Neutrophil (primary cell): ENCODE results near the gene SLC22A5.

Experiments
- H3K27ac ChIP-seq: fragments of 200-600 bp; sonication (generic); 2 replicates; pipeline ENCODE4 v1.5.1; 2016; ENCODE audit warnings: mild to moderate bottlenecking, moderate library complexity
- H3K27me3 ChIP-seq: fragments of 200-600 bp; sonication (generic); 2 replicates; pipeline ENCODE4 v1.6.0; 2016; ENCODE audit warnings: mild to moderate bottlenecking
- H3K36me3 ChIP-seq: fragments of 200-600 bp; sonication (generic); 2 replicates; pipeline ENCODE4 v1.5.1; 2017
- H3K4me1 ChIP-seq, 2 experiments: fragments of 200-600 bp in 1 of 2; sonication (generic) in 1 of 2; 1 replicate in 1 of 2; 2 replicates in 1 of 2; pipeline versions ENCODE4 v1.5.1 to v1.6.1; 2013 to 2016; ENCODE audit warnings: low read depth in 1 of 2, low read length in 1 of 2, mild to moderate bottlenecking in 1 of 2, moderate library complexity in 1 of 2; ENCODE audit not compliant: control insufficient read depth in 1 of 2, insufficient read depth in 1 of 2
- H3K4me3 ChIP-seq, 2 experiments: fragments of 200-600 bp in 1 of 2; sonication (generic) in 1 of 2; 1 replicate in 1 of 2; 2 replicates in 1 of 2; pipeline ENCODE4 v1.5.1; 2013 to 2016; ENCODE audit warnings: low read depth in 1 of 2, low read length in 1 of 2, mild to moderate bottlenecking in 1 of 2, moderate library complexity in 1 of 2
- H3K9me3 ChIP-seq: fragments of 200-600 bp; sonication (generic); 2 replicates; pipeline ENCODE4 v1.5.1; 2016
- CTCF ChIP-seq: fragments of 200-600 bp; sonication (generic); IDR thresholded peaks from 2 replicates; pipeline ENCODE4 v1.5.1; 2016; ENCODE audit warnings: antibody characterized with exemption

The SLC22A5 gene

DNA sequence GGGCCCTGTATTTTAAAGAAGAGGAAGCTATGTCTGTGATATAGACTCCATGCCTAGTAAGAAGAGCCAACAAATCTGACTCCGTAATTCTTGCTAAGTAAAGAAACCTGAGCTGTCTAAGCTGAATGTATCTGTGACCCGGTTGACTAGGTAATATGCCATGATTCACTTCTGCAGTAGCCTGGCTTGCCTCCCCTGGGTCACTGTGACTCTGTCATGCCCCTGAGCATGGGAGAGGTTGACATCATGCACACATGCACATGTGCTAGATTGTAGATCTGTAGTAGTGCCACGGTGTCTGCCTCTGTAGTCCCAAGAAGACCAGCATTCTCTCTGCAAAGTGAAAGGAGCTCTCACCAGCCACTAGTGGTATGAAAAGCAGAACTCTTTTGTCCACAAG lies 9.1 kb downstream of the SLC22A5 start:
- no peak for TF ChIP-seq CTCF
- H3K27ac ChIP-seq = no peak overlapping the region
- no peaks in the 10 kb centered on the region for H3K27me3 ChIP-seq
- no peak overlapping the region for H3K4me3 ChIP-seq
- H3K4me1 ChIP-seq = no peaks in the 10 kb centered on the region
- no peaks in the 10 kb centered on the region for H3K9me3 ChIP-seq
- H3K36me3 ChIP-seq = no peaks in the 10 kb centered on the region

DNA sequence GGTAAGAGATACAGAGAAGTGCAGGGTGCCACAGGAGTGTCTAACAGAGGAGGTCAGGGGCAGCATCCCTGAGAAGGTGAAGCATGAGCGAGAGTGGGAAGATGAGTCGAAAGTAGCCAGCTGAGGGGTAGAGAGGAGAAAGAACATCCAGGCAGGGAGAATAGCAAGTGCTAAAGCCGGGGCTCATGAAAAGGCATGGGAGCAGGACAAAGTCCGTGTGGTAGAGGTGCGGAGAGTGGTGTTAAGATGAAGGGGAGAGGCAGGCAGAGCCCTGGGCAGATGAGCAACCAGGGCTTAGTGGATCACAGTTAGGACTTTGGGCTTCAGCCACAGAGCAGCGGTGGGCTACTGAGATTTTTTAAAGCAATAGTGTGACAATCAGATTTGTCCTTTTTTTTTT lies 10.5 kb downstream of the SLC22A5 start:
- Histone ChIP-seq H3K4me1 (no peaks in the 10 kb centered on the region), H3K27me3 (no peaks in the 10 kb centered on the region), H3K9me3 (no peaks in the 10 kb centered on the region), H3K27ac (no peak overlapping the region), H3K36me3 (no peaks in the 10 kb centered on the region), H3K4me3 (no peak overlapping the region)
- TF ChIP-seq CTCF = no peak

DNA sequence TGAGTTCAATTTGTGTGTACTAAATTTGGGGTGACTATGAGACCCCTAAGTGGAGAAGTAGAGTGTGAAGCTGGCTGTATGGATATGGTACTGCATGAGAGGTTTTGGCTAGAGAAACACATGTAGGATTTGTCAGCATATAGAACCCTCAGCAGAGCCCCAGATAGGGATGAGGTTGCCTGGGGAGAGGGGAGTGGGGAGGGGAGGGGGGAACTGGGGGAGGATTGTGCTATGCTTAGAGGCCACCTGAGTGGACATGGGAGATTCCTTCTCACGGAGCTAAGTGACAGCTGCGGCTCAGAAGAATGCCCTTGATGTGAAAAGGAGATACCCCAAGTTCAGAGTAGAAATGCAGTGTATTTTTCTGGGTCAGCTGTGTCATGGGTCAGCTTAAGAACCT lies 11.2 kb downstream of the SLC22A5 start:
- TF ChIP-seq CTCF = no peak
- peaks cover 0 to 5% of the 10 kb centered on the region in 2 experiments for H3K4me1 ChIP-seq
- H3K36me3 ChIP-seq = no peaks in the 10 kb centered on the region
- no peak overlapping the region for H3K27ac ChIP-seq
- no peaks in the 10 kb centered on the region for H3K9me3 ChIP-seq
- no peaks in the 10 kb centered on the region for H3K27me3 ChIP-seq
- no peak overlapping the region for H3K4me3 ChIP-seq

GRCh38 chr5:132381614-132382013 lies 12.1 kb downstream of the SLC22A5 start:
- no peak overlapping the region for H3K27ac ChIP-seq
- H3K27me3 ChIP-seq = no peaks in the 10 kb centered on the region
- TF ChIP-seq CTCF = no peak
- H3K4me3 ChIP-seq = no peak overlapping the region
- H3K4me1 ChIP-seq = peaks cover 1 to 10% of the 10 kb centered on the region in 2 experiments
- no peaks in the 10 kb centered on the region for H3K36me3 ChIP-seq
- H3K9me3 ChIP-seq = no peaks in the 10 kb centered on the region

DNA sequence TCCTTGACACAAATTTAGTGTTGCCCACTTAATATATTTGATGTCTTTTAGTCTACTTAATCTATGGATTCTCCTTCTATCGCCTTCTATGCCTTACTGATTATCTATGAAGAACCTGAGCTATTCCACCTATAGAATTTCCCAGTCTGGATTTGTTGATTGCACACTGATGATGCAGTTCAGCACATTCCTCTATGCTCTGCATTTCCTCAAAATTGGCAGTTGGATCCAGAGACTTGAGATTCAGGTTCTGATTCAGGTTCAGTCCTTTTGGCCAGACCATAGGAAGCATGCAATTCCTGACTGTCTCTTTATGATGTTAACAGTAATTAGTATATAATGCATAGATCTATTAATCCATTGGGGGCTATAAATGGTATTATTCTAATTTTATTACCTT lies 13.8 kb downstream of the SLC22A5 start:
- Histone ChIP-seq H3K4me1 (peaks cover 18 to 27% of the 10 kb centered on the region in 2 experiments), H3K9me3 (no peaks in the 10 kb centered on the region), H3K27ac (no peak overlapping the region), H3K36me3 (no peaks in the 10 kb centered on the region), H3K27me3 (no peaks in the 10 kb centered on the region), H3K4me3 (no peak overlapping the region)
- no peak for TF ChIP-seq CTCF

DNA sequence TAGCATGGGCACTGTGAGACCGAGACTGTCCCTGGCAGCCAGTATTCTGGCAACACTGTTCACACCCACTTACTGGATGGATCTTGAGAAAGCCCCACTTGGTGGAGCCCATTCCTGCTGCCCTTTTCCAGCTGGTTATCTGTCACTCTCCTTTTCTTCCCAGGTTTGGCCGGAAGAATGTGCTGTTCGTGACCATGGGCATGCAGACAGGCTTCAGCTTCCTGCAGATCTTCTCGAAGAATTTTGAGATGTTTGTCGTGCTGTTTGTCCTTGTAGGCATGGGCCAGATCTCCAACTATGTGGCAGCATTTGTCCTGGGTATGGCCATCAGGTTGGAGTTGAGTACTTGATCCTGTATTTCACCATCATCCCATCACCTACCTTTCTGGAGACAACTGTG lies 14.5 kb downstream of the SLC22A5 start:
- Histone ChIP-seq H3K36me3 (no peaks in the 10 kb centered on the region), H3K4me1 (peaks cover 20 to 30% of the 10 kb centered on the region in 2 experiments), H3K27me3 (no peaks in the 10 kb centered on the region), H3K4me3 (no peak overlapping the region), H3K27ac (no peak overlapping the region), H3K9me3 (no peaks in the 10 kb centered on the region)
- TF ChIP-seq CTCF = no peak
